Adrenal gland (tissue), 5 donors: Measurements from ENCODE around the gene GRAMD1A.

ENCODE experiments used
- CTCF ChIP-seq, 6 experiments: fragments of 450-650 bp in 4 of 6; fragments of 200-600 bp in 2 of 6; sonication (generic) in 1 of 6; IDR thresholded peaks; 1 replicate in 5 of 6; 2 replicates in 1 of 6; pipeline versions ENCODE4 v1.5.1 to v1.8.0; 2016 to 2021; ENCODE audit warnings: antibody characterized with exemption in 6 of 6, mild to moderate bottlenecking in 2 of 6, moderate library complexity in 1 of 6
- POLR2A ChIP-seq, 2 donors: fragments of 450-650 bp; IDR thresholded peaks; one replicate each; pipeline ENCODE4 v1.6.1; 2017; ENCODE audit warnings: antibody characterized with exemption in 2 of 2, mild to moderate bottlenecking in 2 of 2, moderate library complexity in 1 of 2
- donor health status: DM: no; HTN: no; CAD: no.

- no peak for TF ChIP-seq CTCF (IDR thresholded peaks at IDR 0.05)
- no peak for TF ChIP-seq POLR2A (IDR thresholded peaks at IDR 0.05)
Observed at GRCh38 chr19:35033067-35034004, 33.2 kb downstream of the GRAMD1A start.
